Ovary (tissue), 9 donors: Measurements from ENCODE around the gene AWAT1. TPM values are rescaled to one million over a fixed set of nuclear protein-coding genes. Genes with fewer than 3 reads are reported as not detected.
A peak's percentile ranks its signal among the peaks of the same experiment; 100 is the strongest.

Experiments
- DNase-seq, 5 donors: peaks; one replicate each; pipeline ENCODE4 v3.0.0-alpha.2; 2019 to 2020
- H3K27ac ChIP-seq, 2 donors: fragments of 200-600 bp; one replicate each; pipeline versions ENCODE4 v1.5.1 to v1.8.0; 2019 to 2022
- H3K27me3 ChIP-seq: fragments of 200-600 bp; one replicate; pipeline ENCODE4 v1.8.0; 2022
- H3K36me3 ChIP-seq: fragments of 200-600 bp; sonication (generic); one replicate; pipeline ENCODE4 v1.5.1; 2019
- H3K4me1 ChIP-seq: one replicate; pipeline ENCODE4 v1.8.1; 2013; ENCODE audit warnings: mild to moderate bottlenecking, moderate library complexity; ENCODE audit not compliant: insufficient read depth
- H3K4me3 ChIP-seq: fragments of 200-600 bp; sonication (generic); one replicate; pipeline ENCODE4 v1.5.1; 2017
- H3K9me3 ChIP-seq, 2 donors: fragments of 200-600 bp in 1 of 2; sonication (generic) in 1 of 2; one replicate each; pipeline versions ENCODE4 v1.5.1 to v1.8.1; 2013 to 2019; ENCODE audit warnings: mild to moderate bottlenecking in 1 of 2, moderate library complexity in 1 of 2
- CTCF ChIP-seq, 3 donors: fragments of 450-650 bp in 2 of 3; fragments of 200-600 bp in 1 of 3; IDR thresholded peaks; one replicate each; pipeline versions ENCODE4 v1.5.1 to v1.8.0; 2016 to 2022; ENCODE audit warnings: antibody characterized with exemption in 3 of 3, mild to moderate bottlenecking in 1 of 3
- EP300 ChIP-seq: sonication (generic); formaldehyde crosslinking; IDR thresholded peaks from one replicate; pipeline ENCODE4 v1.6.1; 2017; ENCODE audit warnings: antibody characterized with exemption
- POLR2A ChIP-seq: fragments of 450-650 bp; IDR thresholded peaks from one replicate; pipeline ENCODE4 v1.6.1; 2017; ENCODE audit warnings: antibody characterized with exemption, mild to moderate bottlenecking, moderate library complexity
- WGBS, 3 donors: extraction: QIAGEN DNeasy Blood & Tissue Kit in 1 of 3; methylation state at CpG; one replicate each; pipeline versions ENCODE4 v1.1.5 to v1.1.7; 2013 to 2017; 5-methylcytosine and 5-hydroxymethylcytosine counted together
- intact Hi-C, 4 donors: fragments of 100-400 bp; cut with DNase I; formaldehyde crosslinking; loops; one replicate each; pipeline versions ENCODE4 v1.11.0 to v1.15.1; 2022 to 2023
- polyA plus RNA-seq, 2 donors: library from polyadenylated mRNA; stranded (reverse); fragments of 200-250 nt in 1 of 2; fragments of 350-450 nt in 1 of 2; fragmentation: Illumina TruSeq in 1 of 2; extraction: RNeasy Lipid Tissue Mini Kit (QIAGEN cat#74804) in 1 of 2; gene quantifications; one replicate each; pipeline ENCODE4 v1.2.3, GENCODE V29; 2013 to 2014
- small RNA-seq: library from RNA; depleted of rRNA; stranded (forward); fragments of <200 nt; gene quantifications from one replicate; pipeline ENCODE3, GENCODE V24; 2016
- total RNA-seq, 7 donors: library from RNA; depleted of rRNA in 2 of 7; stranded (reverse); fragments of >200 nt in 2 of 7; fragmentation: NEBNext Ultra II Directional in 3 of 7; extraction: Animal tissue kit (Norgen Biotek cat#: 25700) in 3 of 7; gene quantifications; one replicate each; pipeline versions ENCODE4 v1.1.0 to v1.2.4, GENCODE V29; 2016 to 2023
- donor health status: DM: no; HTN: no; CAD: no; lungs with moderate emphysema.
- donor health status: DM: no; HTN: no; CAD: no.
- donor health status: Bipolar disorder and iron deficiency.
- donor health status: DM: yes; HTN: yes; CAD: no.
- donor health status: DM: no; HTN: no; CAD: no.
- donor health status: DM: yes; HTN: yes; CAD: no.

The AWAT1 gene
- total and polyA plus RNA-seq, 9 donors = not detected

GRCh38 chrX:70281951-70282350 lies 47.5 kb downstream of the AWAT1 start, which contains the start of gene RAB41:
RAB41 (plus strand) TSS chrX:70282172; CDS start chrX:70282218, 46 bp downstream.
- TF ChIP-seq EP300 (no peak), POLR2A (no peak), CTCF (IDR thresholded peaks at IDR 0.05) (no peak)
- DNase-seq = no peak
- WGBS, 3 donors = 89 to 94% (median 91%) methylated on average over 21 of the region's 21 CpGs
- H3K9me3 ChIP-seq = peaks cover 0 to 3% of the 10 kb centered on the region in 2 donors
- H3K4me3 ChIP-seq = no peak within 1 kb of the TSS
- no peaks in the 10 kb centered on the region for H3K27me3 ChIP-seq
- H3K4me1 ChIP-seq = no peaks in the 10 kb centered on the region
- no peak within 1 kb of the TSS for H3K27ac ChIP-seq
- intact Hi-C loops = no loop called here
- no peaks in the 10 kb centered on the region for H3K36me3 ChIP-seq

- intact Hi-C loops = no loop called here
- Histone ChIP-seq H3K27ac (peak overlapping the region; percentile 20 to 60), H3K27me3 (no peaks in the 10 kb centered on the region), H3K9me3 (no peaks in the 10 kb centered on the region), H3K4me3 (peak overlapping the region; percentile 47), H3K4me1 (no peaks in the 10 kb centered on the region), H3K36me3 (no peaks in the 10 kb centered on the region)
- TF ChIP-seq EP300 (no peak), CTCF (IDR thresholded peaks at IDR 0.05) (no peak), POLR2A (no peak)
- 41 to 59% (median 47%) methylated on average over 11 of the region's 11 CpGs for WGBS, 3 donors
- DNase-seq = no peak
Measured at GRCh38 chrX:70289168-70289792, 54.8 kb downstream of the AWAT1 start.

Small RNAs within 50 kb of the gene (small RNA-seq; reads per million reads assigned to genes)
- not detected for gene RNA5SP507

Other genes starting within 250 kb of the AWAT1 start
- gene AWAT2, start 184.7 kb upstream of the AWAT1 start, total RNA-seq = not detected
- gene AWAT2, start 184.7 kb upstream of the AWAT1 start, polyA plus RNA-seq = under 1 TPM in 1 of 2 donors, not detected in 1; 0.10 TPM
- gene OTUD6A, start 172.2 kb upstream of the AWAT1 start, total RNA-seq = not detected
- gene OTUD6A, start 172.2 kb upstream of the AWAT1 start, polyA plus RNA-seq = not detected
- gene IGBP1, start 101.2 kb upstream of the AWAT1 start, total RNA-seq = 100 to 1,000 TPM in 2 of 7 donors, 10 to 100 TPM in 5; 63.3 to 121 (median 95.7) TPM
- 100 to 1,000 TPM; 142 to 181 TPM for gene IGBP1, start 101.2 kb upstream of the AWAT1 start, polyA plus RNA-seq
- not detected for gene DGAT2L6, start 57.2 kb upstream of the AWAT1 start, total RNA-seq
- gene DGAT2L6, start 57.2 kb upstream of the AWAT1 start, polyA plus RNA-seq = not detected
- gene P2RY4, start 25.5 kb downstream of the AWAT1 start, total RNA-seq = under 1 TPM in 3 of 7 donors, not detected in 4; 0.45 to 0.57 (median 0.48) TPM
- gene P2RY4, start 25.5 kb downstream of the AWAT1 start, polyA plus RNA-seq = under 1 TPM in 1 of 2 donors, not detected in 1; 0.10 TPM
- not detected for gene ARR3, start 33.7 kb downstream of the AWAT1 start, total RNA-seq
- not detected for gene ARR3, start 33.7 kb downstream of the AWAT1 start, polyA plus RNA-seq
- gene RAB41, start 47.5 kb downstream of the AWAT1 start, total RNA-seq = not detected
- gene RAB41, start 47.5 kb downstream of the AWAT1 start, polyA plus RNA-seq = not detected
- 10 to 100 TPM in 6 of 7 donors, 1 to 10 TPM in 1; 9.4 to 29.5 (median 25.1) TPM for gene PDZD11, start 55.3 kb downstream of the AWAT1 start, total RNA-seq
- 10 to 100 TPM; 29.2 to 93.4 TPM for gene PDZD11, start 55.3 kb downstream of the AWAT1 start, polyA plus RNA-seq
- gene KIF4A, start 55.4 kb downstream of the AWAT1 start, total RNA-seq = under 1 TPM; 0.10 to 0.57 (median 0.15) TPM
- gene KIF4A, start 55.4 kb downstream of the AWAT1 start, polyA plus RNA-seq = under 1 TPM; 0.23 to 0.90 TPM
- gene GDPD2, start 188.7 kb downstream of the AWAT1 start, total RNA-seq = not detected
- gene GDPD2, start 188.7 kb downstream of the AWAT1 start, polyA plus RNA-seq = not detected
- gene DLG3, start 210.2 kb downstream of the AWAT1 start, total RNA-seq = 10 to 100 TPM; 17.2 to 35.7 (median 27.3) TPM
- gene DLG3, start 210.2 kb downstream of the AWAT1 start, polyA plus RNA-seq = 10 to 100 TPM; 12.6 to 40.5 TPM